Activated CD8-positive, alpha-beta T cell treated with anti-CD3 and anti-CD28 coated beads, Interleukin-2, amount 10 ng/mL, durations not matched to agents 7 days and 5 days (primary cell): ENCODE results near the gene EIF2AK3. TPM values are rescaled to one million over a fixed set of nuclear protein-coding genes. Genes with fewer than 3 reads are reported as not detected.

Source experiments
- ATAC-seq: fragments of 150-1000 bp; cut with Tn5 transposase; one replicate; pipeline ENCODE4 v1.10.0; 2021; ENCODE audit warnings: moderate library complexity
- CTCF ChIA-PET: fragments of 350-600 bp; sonication (Branson Sonifier 250); formaldehyde crosslinking; loops from one replicate; lab custom pipeline; 2021; ENCODE audit warnings: antibody characterized with exemption; lab: Charles Lee
- POLR2A ChIA-PET: fragments of 350-600 bp; sonication (Branson Sonifier 250); formaldehyde crosslinking; loops from one replicate; lab custom pipeline; 2021; ENCODE audit warnings: antibody characterized with exemption; lab: Charles Lee
- DNase-seq: peaks from one replicate; pipeline ENCODE4 v3.0.0-alpha.2; 2020
- H3K27ac Mint-ChIP-seq: one replicate; pipeline ENCODE4 v1.8.0; 2021; ENCODE audit warnings: mild to moderate bottlenecking, mixed read lengths
- H3K27me3 Mint-ChIP-seq: one replicate; pipeline ENCODE4 v1.8.0; 2021; ENCODE audit warnings: low read depth, mixed read lengths
- H3K36me3 Mint-ChIP-seq: one replicate; pipeline ENCODE4 v1.8.0; 2021; ENCODE audit warnings: low read depth, mixed read lengths
- H3K4me1 Mint-ChIP-seq: one replicate; pipeline ENCODE4 v1.8.0; 2021; ENCODE audit warnings: low read depth, mixed read lengths
- H3K4me3 Mint-ChIP-seq: one replicate; pipeline ENCODE4 v1.8.0; 2021; ENCODE audit warnings: mild to moderate bottlenecking, mixed read lengths
- H3K9me3 Mint-ChIP-seq: one replicate; pipeline ENCODE4 v1.8.0; 2022; ENCODE audit warnings: mixed read lengths; ENCODE audit not compliant: insufficient read depth
- total RNA-seq, 2 experiments: library from RNA; stranded (reverse); gene quantifications; one replicate each; pipeline ENCODE4 v1.2.3, GENCODE V29; 2021

EIF2AK3 gene
- total RNA-seq, 2 experiments from 2014 or later = 18.4 to 19.7 TPM

DNA sequence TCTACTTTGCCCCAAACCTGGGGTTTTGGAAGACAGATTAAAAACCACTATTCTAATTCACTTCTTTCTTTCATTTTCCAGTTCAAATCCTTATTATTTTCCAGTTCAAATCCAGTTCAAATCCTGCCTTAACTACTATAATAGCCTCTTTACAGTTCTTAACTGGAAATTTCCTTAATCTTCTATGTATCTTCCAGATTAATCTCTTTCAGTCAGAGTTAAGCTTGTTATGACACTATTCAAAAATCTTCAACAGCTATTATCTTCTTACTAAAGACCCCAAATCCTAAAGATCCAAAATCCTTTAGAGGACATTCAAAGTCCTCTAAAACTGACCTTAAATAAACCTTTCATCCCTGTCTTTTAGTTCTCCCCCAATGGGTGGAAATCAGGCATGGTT, 30.1 kb downstream of the EIF2AK3 start:
- DNase-seq (no peak), ATAC-seq (no peak)
- H3K27me3 Mint-ChIP-seq = no peaks in the 10 kb centered on the region
- no peak overlapping the region for H3K4me3 Mint-ChIP-seq
- no peaks in the 10 kb centered on the region for H3K9me3 Mint-ChIP-seq
- H3K36me3 Mint-ChIP-seq = peaks cover 5% of the 10 kb centered on the region
- H3K27ac Mint-ChIP-seq = no peak overlapping the region
- POLR2A ChIA-PET = no interaction called here
- H3K4me1 Mint-ChIP-seq = peaks cover 18% of the 10 kb centered on the region
- CTCF ChIA-PET = interaction anchor here (16.2 kb wide), 1 partner anchor 73 kb away, joined by 212 read pairs; no protein-coding TSS in a partner anchor

GRCh38 chr2:88596141-88596830, 31.0 kb downstream of the EIF2AK3 start:
- peaks cover 17% of the 10 kb centered on the region for H3K4me1 Mint-ChIP-seq
- H3K4me3 Mint-ChIP-seq = no peak overlapping the region
- no peaks in the 10 kb centered on the region for H3K9me3 Mint-ChIP-seq
- no peaks in the 10 kb centered on the region for H3K27me3 Mint-ChIP-seq
- CTCF ChIA-PET = interaction anchor here (16.2 kb wide), 1 partner anchor 74 kb away, joined by 212 read pairs; no protein-coding TSS in a partner anchor
- DNase-seq (no peak), ATAC-seq (no peak)
- peaks cover 8% of the 10 kb centered on the region for H3K36me3 Mint-ChIP-seq
- POLR2A ChIA-PET = no interaction called here
- H3K27ac Mint-ChIP-seq = no peak overlapping the region

DNA sequence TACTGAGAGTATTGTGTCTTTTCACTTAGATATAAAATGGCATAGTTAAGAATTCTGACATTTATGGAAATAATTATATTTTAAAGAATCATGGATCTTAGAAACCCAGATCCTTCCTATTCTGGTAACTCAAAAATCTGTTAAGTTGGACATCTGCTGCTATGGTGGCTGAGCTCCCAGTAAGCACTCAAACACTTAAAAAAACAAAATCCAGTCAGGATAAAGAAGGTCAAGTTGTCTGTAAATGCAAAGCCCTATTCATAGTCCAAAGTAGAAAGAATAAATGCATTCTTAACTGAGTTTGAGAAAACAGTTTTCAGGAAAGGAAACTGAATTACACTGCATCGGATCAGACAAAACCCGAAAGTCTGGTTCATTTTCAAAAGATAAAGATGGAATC, 35.6 kb downstream of the EIF2AK3 start:
- Mint-ChIP-seq H3K27me3 (no peaks in the 10 kb centered on the region), H3K9me3 (no peaks in the 10 kb centered on the region), H3K27ac (no peak overlapping the region), H3K36me3 (peaks cover 28% of the 10 kb centered on the region), H3K4me1 (peaks cover 4% of the 10 kb centered on the region), H3K4me3 (no peak overlapping the region)
- ATAC-seq (no peak), DNase-seq (no peak)
- ChIA-PET POLR2A (no interaction called here), CTCF (interaction anchor here (1.0 to 16.2 kb wide), 10 partner anchors 14 to 78 kb away, joined by 3 to 212 read pairs (median 3); no protein-coding TSS in a partner anchor)

DNA sequence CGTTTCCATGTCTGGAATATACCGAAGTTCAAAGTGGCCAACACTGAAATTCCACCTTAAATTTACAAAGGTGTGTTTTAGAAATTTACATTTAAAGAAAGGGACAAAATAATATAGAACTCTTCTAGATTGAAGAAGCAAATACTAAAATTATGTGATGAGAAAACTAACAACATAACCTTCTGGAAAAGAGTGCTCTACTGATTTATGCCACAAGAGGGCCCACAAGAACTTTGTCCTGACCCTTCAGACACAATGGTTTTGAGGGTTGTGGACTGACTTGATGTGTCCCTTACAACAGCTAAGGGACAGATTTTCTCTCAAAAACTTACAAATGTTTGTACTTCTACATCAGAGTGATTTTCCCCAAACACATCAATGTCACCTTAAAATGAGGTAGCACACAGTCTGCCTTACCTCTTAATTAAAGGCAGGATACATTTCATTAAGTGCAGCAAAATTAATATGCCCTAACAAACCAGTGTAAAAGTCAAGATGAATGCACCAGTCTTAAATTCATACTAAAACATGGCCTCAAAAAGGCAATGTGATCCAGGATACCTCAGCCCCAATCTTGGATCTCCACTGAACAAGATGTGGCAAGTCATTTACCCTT, 36.2 kb downstream of the EIF2AK3 start:
- DNase-seq (peak; percentile 65), ATAC-seq (peak; percentile 79)
- ChIA-PET POLR2A (no interaction called here), CTCF (interaction anchor here (1.0 to 16.2 kb wide), 18 partner anchors 9 to 111 kb away, joined by 3 to 212 read pairs (median 3); no protein-coding TSS in a partner anchor)
- H3K27me3 Mint-ChIP-seq = no peaks in the 10 kb centered on the region
- H3K27ac Mint-ChIP-seq = peak overlapping the region; percentile 57
- H3K4me3 Mint-ChIP-seq = no peak overlapping the region
- H3K4me1 Mint-ChIP-seq = peaks cover 4% of the 10 kb centered on the region
- peaks cover 30% of the 10 kb centered on the region for H3K36me3 Mint-ChIP-seq
- H3K9me3 Mint-ChIP-seq = no peaks in the 10 kb centered on the region

DNA sequence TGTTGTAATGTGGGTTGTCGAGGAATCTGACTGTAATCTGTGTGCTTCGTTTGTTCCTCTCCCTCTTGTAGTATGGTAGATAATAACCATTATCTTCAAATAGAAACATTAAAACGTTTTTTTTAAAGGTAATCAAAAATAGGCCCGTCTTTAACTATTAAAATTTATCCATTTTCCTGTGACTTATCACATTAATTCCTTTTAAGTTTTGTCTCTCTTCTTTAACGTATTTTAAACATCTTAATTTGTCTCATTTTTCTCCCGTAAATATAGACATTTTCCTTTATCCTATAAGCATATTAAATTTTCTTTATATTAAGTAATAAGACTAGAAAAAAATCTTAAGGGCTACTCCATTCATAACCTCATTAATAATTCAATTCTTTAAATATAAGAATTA, 41.3 kb downstream of the EIF2AK3 start:
- Mint-ChIP-seq H3K36me3 (peaks cover 40% of the 10 kb centered on the region), H3K27ac (no peak overlapping the region), H3K4me1 (no peaks in the 10 kb centered on the region), H3K4me3 (no peak overlapping the region), H3K27me3 (no peaks in the 10 kb centered on the region), H3K9me3 (no peaks in the 10 kb centered on the region)
- no peak for DNase-seq
- ChIA-PET POLR2A (no interaction called here), CTCF (interaction anchor here (16.2 kb wide), 1 partner anchor 84 kb away, joined by 212 read pairs; no protein-coding TSS in a partner anchor)
- no peak for ATAC-seq

- Mint-ChIP-seq H3K27me3 (no peaks in the 10 kb centered on the region), H3K36me3 (peaks cover 35% of the 10 kb centered on the region), H3K4me3 (no peak overlapping the region), H3K4me1 (no peaks in the 10 kb centered on the region), H3K9me3 (no peaks in the 10 kb centered on the region), H3K27ac (no peak overlapping the region)
- POLR2A ChIA-PET = no interaction called here
- no peak for DNase-seq
- no peak for ATAC-seq
- CTCF ChIA-PET = interaction anchor here (16.2 kb wide), 1 partner anchor 88 kb away, joined by 212 read pairs; no protein-coding TSS in a partner anchor
Measured at GRCh38 chr2:88582030-88582429, 45.2 kb downstream of the EIF2AK3 start.

DNA sequence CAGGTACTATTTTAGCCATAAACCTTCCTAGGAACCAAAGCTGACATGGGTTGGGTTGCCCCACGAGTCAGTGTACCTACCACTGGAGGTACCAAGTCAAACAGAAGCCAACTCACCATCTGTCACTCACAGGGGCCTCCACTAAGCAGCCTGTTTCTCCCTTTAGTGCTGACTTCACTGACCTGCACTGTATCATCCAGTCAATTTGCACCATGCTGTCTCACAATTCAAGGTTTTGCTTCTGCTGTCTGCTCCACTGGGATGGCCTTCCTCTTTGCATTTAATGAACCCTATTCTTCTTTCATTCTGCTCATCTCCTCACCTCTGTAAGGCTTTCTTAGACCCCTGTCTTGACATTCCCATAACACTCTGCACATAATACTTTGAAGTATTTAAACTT, 47.2 kb downstream of the EIF2AK3 start:
- Mint-ChIP-seq H3K36me3 (peaks cover 37% of the 10 kb centered on the region), H3K27me3 (no peaks in the 10 kb centered on the region), H3K9me3 (no peaks in the 10 kb centered on the region), H3K27ac (no peak overlapping the region), H3K4me1 (no peaks in the 10 kb centered on the region), H3K4me3 (no peak overlapping the region)
- ATAC-seq (no peak), DNase-seq (no peak)
- POLR2A ChIA-PET = no interaction called here
- CTCF ChIA-PET = interaction anchor here (1.0 to 1.6 kb wide), 2 partner anchors 89 to 92 kb away, joined by 3 to 4 read pairs; no protein-coding TSS in a partner anchor

DNA sequence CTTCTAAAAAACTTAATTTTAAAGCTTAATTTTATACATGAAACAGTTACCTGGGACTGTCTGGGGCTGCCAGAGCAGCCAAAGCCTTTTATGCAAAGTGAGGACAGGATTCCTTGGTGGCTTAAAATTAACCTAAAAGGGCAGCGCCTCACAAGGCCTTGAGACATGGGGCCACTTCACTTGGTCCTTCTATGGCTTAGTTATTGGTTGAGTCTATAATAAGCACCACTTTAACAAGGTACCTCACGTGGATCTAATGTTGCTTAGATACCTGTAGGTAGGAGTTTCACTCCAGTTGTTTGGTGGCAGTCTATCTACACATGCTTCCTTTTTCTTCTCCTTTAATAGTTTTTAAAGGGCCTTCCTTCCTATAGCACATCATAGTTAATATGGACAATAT, 51.6 kb downstream of the EIF2AK3 start:
- Mint-ChIP-seq H3K9me3 (no peaks in the 10 kb centered on the region), H3K4me1 (no peaks in the 10 kb centered on the region), H3K27ac (no peak overlapping the region), H3K36me3 (peaks cover 42% of the 10 kb centered on the region), H3K4me3 (no peak overlapping the region), H3K27me3 (no peaks in the 10 kb centered on the region)
- DNase-seq (no peak), ATAC-seq (no peak)
- CTCF ChIA-PET = interaction anchor here (1.0 kb wide), 1 partner anchor 16 kb away, joined by 5 read pairs; no protein-coding TSS in a partner anchor
- POLR2A ChIA-PET = no interaction called here

DNA sequence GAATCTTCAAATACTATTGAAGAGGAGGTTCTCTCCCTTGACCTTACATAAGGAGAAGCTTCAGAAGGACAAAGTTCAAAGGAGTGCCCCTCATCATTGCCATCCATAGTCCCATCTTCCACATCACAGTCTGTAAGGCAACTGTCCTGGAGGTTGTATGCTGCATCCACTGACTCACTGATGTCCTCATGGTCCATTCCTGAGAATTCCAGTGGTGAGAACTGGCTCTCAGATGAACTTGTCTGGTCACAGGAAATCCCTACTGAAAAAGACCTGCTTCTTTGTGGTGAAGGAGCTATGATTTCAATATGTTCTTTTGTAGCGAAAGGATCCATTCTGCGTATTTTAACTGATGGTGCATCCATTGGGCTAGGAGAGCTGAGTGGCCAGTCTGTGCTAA, 52.2 kb downstream of the EIF2AK3 start:
- CTCF ChIA-PET = interaction anchor here (1.0 to 1.2 kb wide), 2 partner anchors 95 to 96 kb away, joined by 3 read pairs; no protein-coding TSS in a partner anchor
- no peaks in the 10 kb centered on the region for H3K27me3 Mint-ChIP-seq
- no peaks in the 10 kb centered on the region for H3K4me1 Mint-ChIP-seq
- POLR2A ChIA-PET = no interaction called here
- H3K4me3 Mint-ChIP-seq = no peak overlapping the region
- peaks cover 40% of the 10 kb centered on the region for H3K36me3 Mint-ChIP-seq
- DNase-seq (no peak), ATAC-seq (no peak)
- H3K27ac Mint-ChIP-seq = no peak overlapping the region
- no peaks in the 10 kb centered on the region for H3K9me3 Mint-ChIP-seq

- DNase-seq (no peak), ATAC-seq (no peak)
- Mint-ChIP-seq H3K27ac (no peak overlapping the region), H3K4me3 (no peak overlapping the region), H3K27me3 (no peaks in the 10 kb centered on the region), H3K4me1 (no peaks in the 10 kb centered on the region), H3K9me3 (no peaks in the 10 kb centered on the region), H3K36me3 (peaks cover 40% of the 10 kb centered on the region)
- ChIA-PET POLR2A (no interaction called here), CTCF (interaction anchor here (1.0 to 1.2 kb wide), 2 partner anchors 96 to 97 kb away, joined by 3 read pairs; no protein-coding TSS in a partner anchor)
Measured at GRCh38 chr2:88574445-88574844, 52.8 kb downstream of the EIF2AK3 start.

DNA sequence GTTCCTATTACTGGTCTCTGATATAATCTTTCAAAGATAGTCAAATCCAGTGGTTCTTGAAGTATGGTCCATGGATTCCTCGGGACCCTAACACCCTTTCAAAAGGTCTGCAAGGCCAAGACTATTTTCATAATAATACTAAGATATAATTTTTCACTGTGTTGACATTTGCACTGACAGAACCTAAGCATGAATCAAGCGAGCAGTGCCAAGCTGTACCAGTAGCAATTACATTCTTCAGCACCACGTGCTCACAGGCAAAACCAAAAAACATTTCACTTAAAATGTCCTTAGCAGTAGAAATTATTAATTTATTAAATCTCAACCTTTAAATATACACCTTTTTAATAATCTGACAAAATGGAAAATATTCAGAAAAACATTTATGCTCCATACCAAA, 59.1 kb downstream of the EIF2AK3 start:
- Mint-ChIP-seq H3K9me3 (no peaks in the 10 kb centered on the region), H3K27me3 (no peaks in the 10 kb centered on the region), H3K4me3 (no peak overlapping the region), H3K4me1 (no peaks in the 10 kb centered on the region), H3K27ac (no peak overlapping the region), H3K36me3 (peaks cover 27% of the 10 kb centered on the region)
- ChIA-PET POLR2A (no interaction called here), CTCF (no interaction called here)
- no peak for DNase-seq
- no peak for ATAC-seq

DNA sequence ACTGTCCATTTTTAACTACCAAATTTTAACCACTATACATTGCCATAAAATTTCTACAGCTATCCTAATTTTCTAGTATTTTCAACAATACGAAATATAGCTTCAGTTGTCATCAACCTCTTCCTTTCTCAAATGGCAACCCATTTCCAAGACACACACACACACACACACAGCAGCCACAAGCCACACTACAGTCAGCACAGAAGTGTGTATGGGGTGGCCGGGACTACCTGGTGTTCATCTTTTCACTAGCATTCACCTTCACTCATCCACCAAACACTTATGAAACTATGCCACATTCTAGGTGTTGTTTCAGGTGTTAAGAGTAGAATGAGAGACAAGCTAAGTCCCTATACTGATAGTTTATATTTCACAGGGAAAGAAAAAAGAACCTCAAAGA, 62.9 kb downstream of the EIF2AK3 start:
- no peak overlapping the region for H3K4me3 Mint-ChIP-seq
- H3K9me3 Mint-ChIP-seq = no peaks in the 10 kb centered on the region
- peaks cover 31% of the 10 kb centered on the region for H3K36me3 Mint-ChIP-seq
- no peak overlapping the region for H3K27ac Mint-ChIP-seq
- DNase-seq (no peak), ATAC-seq (no peak)
- POLR2A ChIA-PET = no interaction called here
- H3K4me1 Mint-ChIP-seq = peaks cover 6% of the 10 kb centered on the region
- CTCF ChIA-PET = interaction anchor here (0.9 to 1.0 kb wide), 2 partner anchors 26 to 105 kb away, joined by 3 read pairs; no protein-coding TSS in a partner anchor
- H3K27me3 Mint-ChIP-seq = no peaks in the 10 kb centered on the region
